NOMO-1 (cell line): Measurements from ENCODE around the gene IL1R1.

ENCODE experiments used
- DNase-seq, 2 experiments: peaks; one replicate each; lab custom pipeline; 2025; ENCODE audit not compliant: unreplicated experiment in 2 of 2; lab: John Stamatoyannopoulos, UW

IL1R1 gene

DNA sequence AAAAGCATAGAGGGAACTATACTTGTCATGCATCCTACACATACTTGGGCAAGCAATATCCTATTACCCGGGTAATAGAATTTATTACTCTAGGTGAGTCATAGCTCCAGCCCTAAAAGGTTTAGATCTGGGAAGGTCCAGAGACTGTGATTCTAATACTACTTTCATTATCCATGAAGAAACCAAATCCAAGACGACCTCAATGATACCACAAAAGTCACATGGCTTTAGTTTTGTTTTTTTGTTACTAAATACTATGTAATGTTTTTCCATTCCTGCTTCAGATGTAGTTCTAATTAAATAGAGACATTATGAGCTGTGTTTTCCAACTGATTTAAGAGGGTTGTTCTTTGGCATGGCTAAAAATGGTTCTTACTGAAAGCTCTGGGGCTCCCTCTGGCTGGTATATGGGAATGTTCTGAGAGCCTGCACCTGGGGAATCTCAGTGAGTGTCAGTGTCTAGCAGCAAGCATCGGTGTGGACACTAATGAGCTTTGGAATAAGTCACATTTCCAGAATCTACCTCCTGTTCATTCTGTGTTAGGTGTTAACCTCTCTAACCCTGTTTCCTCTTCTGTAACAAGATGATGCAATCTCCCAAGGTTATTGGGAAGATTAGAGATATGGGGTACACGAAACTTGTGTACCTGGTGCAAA, 23.8 kb downstream of the IL1R1 start:
- no peak for DNase-seq

GRCh38 chr2:102168026-102168771, 25.7 kb downstream of the IL1R1 start:
- DNase-seq, result no peak

GRCh38 chr2:102171946-102172345, 29.4 kb downstream of the IL1R1 start:
- DNase-seq, result peak; percentile 49 to 74

GRCh38 chr2:102172745-102173144, 30.2 kb downstream of the IL1R1 start:
- DNase-seq, result peak; percentile 18 to 62

DNA sequence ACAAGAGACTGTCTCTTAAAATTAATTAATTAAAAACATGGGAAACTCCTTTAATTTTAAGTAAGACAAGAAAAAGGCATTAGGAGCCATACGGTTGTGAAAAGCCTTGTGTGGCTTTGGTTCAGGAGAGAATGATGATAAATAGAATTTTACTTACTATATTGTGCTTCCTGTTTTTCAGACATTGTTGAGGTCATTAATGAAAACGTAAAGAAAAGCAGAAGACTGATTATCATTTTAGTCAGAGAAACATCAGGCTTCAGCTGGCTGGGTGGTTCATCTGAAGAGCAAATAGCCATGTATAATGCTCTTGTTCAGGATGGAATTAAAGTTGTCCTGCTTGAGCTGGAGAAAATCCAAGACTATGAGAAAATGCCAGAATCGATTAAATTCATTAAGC, 33.6 kb downstream of the IL1R1 start:
- DNase-seq, result no peak

GRCh38 chr2:102177814-102178478, 35.4 kb downstream of the IL1R1 start:
- no peak for DNase-seq

DNA sequence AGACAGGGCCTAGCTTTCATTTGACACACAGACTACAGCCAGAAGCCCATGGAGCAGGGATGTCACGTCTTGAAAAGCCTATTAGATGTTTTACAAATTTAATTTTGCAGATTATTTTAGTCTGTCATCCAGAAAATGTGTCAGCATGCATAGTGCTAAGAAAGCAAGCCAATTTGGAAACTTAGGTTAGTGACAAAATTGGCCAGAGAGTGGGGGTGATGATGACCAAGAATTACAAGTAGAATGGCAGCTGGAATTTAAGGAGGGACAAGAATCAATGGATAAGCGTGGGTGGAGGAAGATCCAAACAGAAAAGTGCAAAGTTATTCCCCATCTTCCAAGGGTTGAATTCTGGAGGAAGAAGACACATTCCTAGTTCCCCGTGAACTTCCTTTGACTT, 36.5 kb downstream of the IL1R1 start:
- no peak for DNase-seq

GRCh38 chr2:102179788-102180686, 37.5 kb downstream of the IL1R1 start:
- no peak for DNase-seq

GRCh38 chr2:102180687-102180999, 38.1 kb downstream of the IL1R1 start:
- no peak for DNase-seq

DNA sequence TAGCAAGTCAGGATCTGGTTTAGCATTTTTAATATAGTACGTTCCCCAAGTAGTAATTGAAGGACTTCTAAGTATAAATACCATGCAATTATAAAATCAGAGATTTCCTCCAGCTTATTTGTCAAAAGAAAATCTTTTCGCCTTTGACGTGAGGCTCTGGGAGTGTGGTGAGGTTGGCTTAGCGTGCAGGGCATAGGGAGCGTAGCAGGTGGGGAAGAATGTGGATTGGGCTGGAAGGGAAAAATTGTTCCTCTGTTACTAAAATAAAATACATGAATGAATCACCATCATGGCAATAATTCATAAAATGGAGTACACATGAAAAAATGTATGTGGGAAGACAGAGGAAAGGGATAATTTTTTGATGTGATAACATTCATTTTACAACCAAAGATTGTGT, 38.8 kb downstream of the IL1R1 start:
- no peak for DNase-seq

DNA sequence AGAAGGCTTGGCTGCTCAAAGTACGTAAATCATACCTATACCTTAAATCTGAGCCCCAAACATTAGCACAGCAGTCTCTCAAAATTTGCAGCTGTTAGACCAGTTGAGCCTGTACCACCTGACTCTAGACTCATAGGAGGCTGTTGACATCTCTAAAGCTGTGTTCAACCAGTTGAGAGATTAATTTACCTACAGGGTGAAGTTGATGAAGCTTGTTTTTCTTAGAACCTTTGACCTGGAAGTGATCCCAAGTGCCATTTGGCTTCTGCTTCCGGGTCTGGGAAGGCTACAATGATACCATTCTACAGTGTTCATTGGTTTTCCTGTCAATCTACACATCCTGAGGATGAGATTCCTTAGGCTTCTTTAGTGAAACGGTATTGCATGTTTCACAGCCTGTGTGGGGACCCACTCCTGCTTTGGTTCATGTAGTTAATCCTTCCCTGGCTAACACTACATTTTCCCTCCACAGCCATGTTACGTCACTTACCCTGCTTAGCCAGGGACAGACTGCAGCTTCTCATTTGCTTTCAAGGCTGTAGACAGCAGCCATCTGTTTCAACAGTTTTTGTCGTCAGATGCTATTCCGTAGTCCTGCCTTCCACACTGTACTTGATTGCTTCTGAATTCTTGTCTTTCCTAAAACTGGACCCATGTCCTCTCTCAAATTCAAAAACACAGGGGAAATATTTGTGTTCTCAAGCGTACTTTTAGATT, 39.5 kb downstream of the IL1R1 start:
- no peak for DNase-seq

DNA sequence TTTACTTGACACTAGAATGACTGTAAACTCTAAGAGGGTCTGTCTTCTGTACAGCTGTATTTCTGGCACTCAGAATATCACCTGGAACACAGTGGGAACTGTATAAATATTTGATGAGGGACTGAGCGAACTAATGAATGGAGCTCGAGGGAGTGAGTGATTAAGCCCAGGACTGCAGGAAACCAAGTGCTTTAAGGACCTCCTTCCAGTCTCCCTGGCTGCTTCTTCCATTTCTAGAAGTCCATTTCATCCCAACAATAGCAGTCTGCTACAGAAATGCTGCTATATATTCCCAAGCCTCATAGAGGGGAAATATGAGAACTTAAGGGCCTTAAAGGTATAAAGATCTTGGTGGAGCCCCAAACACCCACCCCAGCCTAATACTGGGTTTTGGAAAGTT, 41.5 kb downstream of the IL1R1 start:
- DNase-seq, result no peak

- no peak for DNase-seq
Observed at GRCh38 chr2:102184568-102184967, 42.0 kb downstream of the IL1R1 start.

- DNase-seq, result no peak
Observed at GRCh38 chr2:102185347-102185746, 42.8 kb downstream of the IL1R1 start.

DNA sequence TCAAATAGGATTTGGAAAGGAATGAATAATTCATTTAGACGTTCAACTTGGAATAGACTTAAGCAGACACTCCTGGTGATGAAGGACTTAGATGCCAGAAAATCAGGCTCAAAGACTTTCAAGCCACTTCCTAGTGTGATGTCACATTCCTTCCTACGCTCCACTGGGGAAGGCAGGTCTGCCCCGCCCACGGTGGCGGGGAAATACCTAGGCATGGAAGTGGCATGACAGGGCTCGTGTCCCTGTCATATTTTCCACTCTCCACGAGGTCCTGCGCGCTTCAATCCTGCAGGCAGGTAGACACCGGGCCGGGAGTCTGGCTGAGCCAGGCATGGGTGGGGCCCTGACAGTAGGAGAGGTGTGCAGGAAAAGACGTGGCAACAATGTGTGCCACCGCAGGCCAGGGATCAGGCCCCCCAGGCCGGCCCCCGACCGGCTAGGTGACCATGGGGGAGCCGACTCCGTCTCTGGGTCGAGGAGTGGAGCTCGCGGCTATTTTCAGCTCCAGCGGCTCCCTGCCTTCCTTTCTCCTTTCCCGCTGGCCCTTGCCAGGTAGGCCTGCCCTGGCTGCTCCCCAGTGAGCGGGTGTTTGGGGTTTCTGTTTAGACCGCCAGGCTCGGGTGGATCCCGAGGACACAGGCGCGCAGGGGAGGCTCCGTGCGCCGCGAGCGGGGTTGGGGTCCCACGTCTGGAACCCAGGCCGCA, 44.4 kb downstream of the IL1R1 start, which contains the start of gene IL1RL2:
Gene IL1RL2 (plus strand): TSS at position 233 of the 705 bp plus-strand sequence. CDS start 845 bp downstream, outside the sequence.
- DNase-seq, result no peak

DNA sequence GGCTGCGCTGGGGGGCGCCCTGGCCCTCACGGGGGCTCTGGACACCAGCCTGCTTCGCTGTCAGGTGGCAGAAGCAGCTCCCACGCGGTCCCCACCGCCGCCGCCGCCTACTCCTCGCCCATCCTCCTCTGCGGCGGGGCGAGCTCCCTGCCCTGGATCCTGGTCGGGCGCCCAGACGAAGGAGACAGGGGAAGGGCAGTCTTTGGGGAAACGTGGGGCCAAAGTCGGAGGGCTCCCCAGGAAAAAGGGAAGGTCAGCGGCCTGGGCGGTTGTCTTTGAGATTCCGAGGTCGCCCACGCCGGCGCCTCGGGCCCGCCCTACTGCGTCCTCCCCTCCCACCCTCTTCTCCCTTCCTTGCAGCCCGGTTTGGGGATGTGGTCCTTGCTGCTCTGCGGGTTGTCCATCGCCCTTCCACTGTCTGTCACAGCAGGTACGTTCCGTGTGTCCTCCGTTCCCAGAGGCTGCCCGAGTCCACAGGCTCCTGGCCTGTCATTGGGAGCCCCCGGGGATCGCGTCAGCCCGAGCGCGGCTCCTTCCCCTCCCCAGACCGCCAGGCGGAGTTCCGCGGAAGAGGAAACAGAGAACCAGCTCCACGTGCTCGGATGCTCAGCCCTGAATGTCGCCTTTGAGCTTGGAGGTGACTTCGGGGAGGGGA, 45.1 kb downstream of the IL1R1 start:
- DNase-seq, result no peak

GRCh38 chr2:102190430-102191107, 48.0 kb downstream of the IL1R1 start:
- DNase-seq, result no peak

DNA sequence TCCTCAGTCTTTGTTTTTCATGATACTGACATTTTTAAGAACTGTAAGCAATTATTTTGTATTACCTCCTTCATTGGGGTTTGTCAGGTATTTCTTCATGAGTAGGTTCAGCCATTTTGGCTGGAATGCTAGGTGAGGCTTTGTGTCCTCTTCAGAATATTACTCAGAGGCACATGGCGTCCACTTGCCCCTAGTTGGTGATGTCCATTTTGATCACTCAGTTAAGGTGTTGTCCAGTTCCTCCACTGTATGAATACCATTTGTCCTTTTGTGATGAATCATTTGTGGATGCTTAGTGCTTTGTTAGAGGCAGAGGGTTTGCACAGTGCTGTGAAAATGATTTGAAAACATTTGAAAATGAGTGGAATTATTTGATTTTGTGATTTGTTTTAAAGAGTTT, 49.0 kb downstream of the IL1R1 start:
- no peak for DNase-seq

GRCh38 chr2:102193074-102193473, 50.5 kb downstream of the IL1R1 start:
- DNase-seq, result no peak
